PC-3 (cell line): ENCODE measurements around the gene LRCH1.

Experiments used
- EZH2phosphoT487 ChIP-seq: fragments of 300-600 bp; sonication (generic); IDR thresholded peaks from 2 replicates; pipeline ENCODE4 v1.6.1; 2018; ENCODE audit warnings: mild to moderate bottlenecking, antibody characterized with exemption, low read length, borderline replicate concordance
- TF ChIP-seq, protein P1 (sequence below): fragments of 300-600 bp; sonication (generic); conservative IDR thresholded peaks from 2 replicates; pipeline ENCODE4 v1.5.1; 2017; ENCODE audit warnings: antibody characterized with exemption, low read depth, mild to moderate bottlenecking, low read length

DNA sequence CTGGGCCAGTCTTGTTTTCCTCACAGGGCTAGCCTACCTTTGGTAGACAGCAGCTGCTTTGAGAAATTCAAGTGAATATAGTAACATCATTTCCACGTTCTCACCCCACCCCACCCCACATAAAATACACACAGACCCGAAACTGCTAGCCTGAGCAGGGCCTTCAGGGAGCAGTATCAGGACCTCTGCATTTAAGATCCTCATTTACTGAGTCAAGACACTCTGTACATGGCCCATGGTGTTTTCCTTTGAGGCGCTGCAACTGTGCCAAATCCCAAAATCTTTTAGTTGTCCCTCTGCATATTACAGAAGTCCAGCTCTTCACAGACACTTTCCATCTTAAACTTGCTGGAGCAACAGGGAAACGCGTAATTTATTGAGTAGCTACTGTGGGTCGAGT lies 200.9 kb downstream of the LRCH1 start:
- TF ChIP-seq, protein P1, sequence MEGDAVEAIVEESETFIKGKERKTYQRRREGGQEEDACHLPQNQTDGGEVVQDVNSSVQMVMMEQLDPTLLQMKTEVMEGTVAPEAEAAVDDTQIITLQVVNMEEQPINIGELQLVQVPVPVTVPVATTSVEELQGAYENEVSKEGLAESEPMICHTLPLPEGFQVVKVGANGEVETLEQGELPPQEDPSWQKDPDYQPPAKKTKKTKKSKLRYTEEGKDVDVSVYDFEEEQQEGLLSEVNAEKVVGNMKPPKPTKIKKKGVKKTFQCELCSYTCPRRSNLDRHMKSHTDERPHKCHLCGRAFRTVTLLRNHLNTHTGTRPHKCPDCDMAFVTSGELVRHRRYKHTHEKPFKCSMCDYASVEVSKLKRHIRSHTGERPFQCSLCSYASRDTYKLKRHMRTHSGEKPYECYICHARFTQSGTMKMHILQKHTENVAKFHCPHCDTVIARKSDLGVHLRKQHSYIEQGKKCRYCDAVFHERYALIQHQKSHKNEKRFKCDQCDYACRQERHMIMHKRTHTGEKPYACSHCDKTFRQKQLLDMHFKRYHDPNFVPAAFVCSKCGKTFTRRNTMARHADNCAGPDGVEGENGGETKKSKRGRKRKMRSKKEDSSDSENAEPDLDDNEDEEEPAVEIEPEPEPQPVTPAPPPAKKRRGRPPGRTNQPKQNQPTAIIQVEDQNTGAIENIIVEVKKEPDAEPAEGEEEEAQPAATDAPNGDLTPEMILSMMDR = no peak
- TF ChIP-seq EZH2phosphoT487 = no peak
